A673 (cell line): ENCODE results near the gene TK2. TPM values are rescaled to one million over a fixed set of nuclear protein-coding genes. Genes with fewer than 3 reads are reported as not detected.

Source experiments
- BruUV-seq: library from RNA; stranded (reverse); fragments of 400-500 nt; replicated peaks from 2 replicates; lab custom pipeline; 2021; lab: Mats Ljungman, UMichigan
- CTCF ChIA-PET: fragments of 300-600 bp; sonication (Branson Sonifier 250); formaldehyde crosslinking; loops from one replicate; lab custom pipeline; 2022; ENCODE audit warnings: antibody characterized with exemption; lab: Charles Lee
- POLR2A ChIA-PET: fragments of 300-600 bp; sonication (Branson Sonifier 250); formaldehyde crosslinking; loops from one replicate; lab custom pipeline; 2022; ENCODE audit warnings: antibody characterized with exemption; ENCODE audit not compliant: low non-redundant PET; lab: Charles Lee
- DNase-seq: peaks from one replicate; pipeline ENCODE4 v3.0.0-alpha.2; 2015; ENCODE audit warnings: low spot score
- H3K27ac ChIP-seq: fragments of 200-600 bp; sonication (generic); 2 replicates; pipeline ENCODE4 v1.5.1; 2016; ENCODE audit warnings: mixed run types, low read depth, mild to moderate bottlenecking, mixed read lengths, antibody characterized with exemption, low read length; ENCODE audit not compliant: poor library complexity, severe bottlenecking
- H3K27me3 ChIP-seq: fragments of 200-600 bp; sonication (generic); replicated peaks from 2 replicates; pipeline ENCODE4 v1.6.1; 2017; ENCODE audit warnings: mixed run types, low read depth, mild to moderate bottlenecking, mixed read lengths, antibody characterized with exemption, low read length; ENCODE audit not compliant: insufficient read depth, poor library complexity
- H3K36me3 ChIP-seq: fragments of 200-600 bp; sonication (generic); 2 replicates; pipeline ENCODE4 v1.6.1; 2016; ENCODE audit warnings: mixed run types, mild to moderate bottlenecking, mixed read lengths, antibody characterized with exemption, low read length; ENCODE audit not compliant: insufficient read depth, poor library complexity, severe bottlenecking
- H3K4me1 ChIP-seq: fragments of 200-600 bp; sonication (generic); 2 replicates; pipeline ENCODE4 v1.6.1; 2017; ENCODE audit warnings: mixed run types, mild to moderate bottlenecking, mixed read lengths, antibody characterized with exemption, low read length; ENCODE audit not compliant: insufficient read depth, poor library complexity, severe bottlenecking
- H3K4me3 ChIP-seq: fragments of 200-600 bp; sonication (generic); 2 replicates; pipeline ENCODE4 v1.5.1; 2016; ENCODE audit warnings: low read depth, mixed run types, mild to moderate bottlenecking, mixed read lengths, low read length; ENCODE audit not compliant: poor library complexity, severe bottlenecking
- H3K9me3 ChIP-seq: fragments of 200-600 bp; sonication (generic); 2 replicates; pipeline ENCODE4 v1.6.1; 2016; ENCODE audit warnings: mixed run types, low read depth, mild to moderate bottlenecking, mixed read lengths, antibody characterized with exemption, low read length; ENCODE audit not compliant: poor library complexity, severe bottlenecking
- EZH2 ChIP-seq: fragments of 200-600 bp; sonication (generic); IDR thresholded peaks from 2 replicates; pipeline ENCODE4 v1.6.1; 2017; ENCODE audit warnings: borderline replicate concordance, low read depth, mild to moderate bottlenecking, mixed read lengths, antibody characterized with exemption, low read length; ENCODE audit not compliant: poor library complexity, severe bottlenecking
- intact Hi-C: fragments of 100-400 bp; cut with micrococcal nuclease; formaldehyde crosslinking; loops from one replicate; pipeline ENCODE4 v1.10.0; 2022; ENCODE audit not compliant: unreplicated experiment
- total RNA-seq: library from RNA; stranded (reverse); gene quantifications from 2 replicates; pipeline ENCODE4 v1.2.3, GENCODE V29; 2021
- TF ChIP-seq, protein P1 (sequence below): fragments of 300-800, 200-600 bp; sonication (generic); conservative IDR thresholded peaks from 2 replicates; pipeline ENCODE4 v1.5.1; 2017; ENCODE audit warnings: low read depth, mild to moderate bottlenecking, antibody characterized with exemption, low read length, moderate library complexity, mixed read lengths

Gene TK2
- total RNA-seq, 1 experiment from 2014 or later: 8.2 TPM

DNA sequence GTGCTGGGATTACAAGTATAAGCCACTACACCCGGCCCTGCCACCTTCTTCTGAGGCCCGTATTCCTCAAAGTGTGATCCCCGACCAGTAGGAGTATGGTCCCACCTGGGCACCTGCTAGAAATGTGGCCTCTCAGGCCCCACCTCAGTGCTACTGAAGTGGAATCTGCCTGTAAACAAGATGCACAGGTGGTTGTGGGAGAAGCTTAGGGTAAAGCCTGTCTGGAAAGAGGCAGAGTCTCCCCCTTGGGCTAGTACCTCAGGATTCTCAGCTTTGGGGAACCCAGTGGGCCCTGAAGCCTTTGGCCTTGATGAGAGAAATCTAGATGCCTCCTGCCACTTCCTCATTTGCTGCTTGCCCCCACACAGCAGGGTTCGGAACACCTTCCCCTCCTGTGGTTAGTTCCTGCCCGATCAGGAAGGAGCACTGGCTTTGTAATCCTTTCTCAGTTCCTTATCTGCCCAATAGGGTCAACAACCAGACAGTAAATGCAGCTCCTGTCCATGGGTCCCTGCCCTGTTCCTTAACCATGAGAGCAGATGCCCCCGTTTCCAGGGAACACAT, 25.2 kb downstream of the TK2 start:
- Histone ChIP-seq H3K9me3 (no peaks in the 10 kb centered on the region), H3K4me1 (no peaks in the 10 kb centered on the region), H3K27ac (no peak overlapping the region), H3K36me3 (no peaks in the 10 kb centered on the region), H3K27me3 (no peaks in the 10 kb centered on the region), H3K4me3 (no peak overlapping the region)
- TF ChIP-seq, protein P1, sequence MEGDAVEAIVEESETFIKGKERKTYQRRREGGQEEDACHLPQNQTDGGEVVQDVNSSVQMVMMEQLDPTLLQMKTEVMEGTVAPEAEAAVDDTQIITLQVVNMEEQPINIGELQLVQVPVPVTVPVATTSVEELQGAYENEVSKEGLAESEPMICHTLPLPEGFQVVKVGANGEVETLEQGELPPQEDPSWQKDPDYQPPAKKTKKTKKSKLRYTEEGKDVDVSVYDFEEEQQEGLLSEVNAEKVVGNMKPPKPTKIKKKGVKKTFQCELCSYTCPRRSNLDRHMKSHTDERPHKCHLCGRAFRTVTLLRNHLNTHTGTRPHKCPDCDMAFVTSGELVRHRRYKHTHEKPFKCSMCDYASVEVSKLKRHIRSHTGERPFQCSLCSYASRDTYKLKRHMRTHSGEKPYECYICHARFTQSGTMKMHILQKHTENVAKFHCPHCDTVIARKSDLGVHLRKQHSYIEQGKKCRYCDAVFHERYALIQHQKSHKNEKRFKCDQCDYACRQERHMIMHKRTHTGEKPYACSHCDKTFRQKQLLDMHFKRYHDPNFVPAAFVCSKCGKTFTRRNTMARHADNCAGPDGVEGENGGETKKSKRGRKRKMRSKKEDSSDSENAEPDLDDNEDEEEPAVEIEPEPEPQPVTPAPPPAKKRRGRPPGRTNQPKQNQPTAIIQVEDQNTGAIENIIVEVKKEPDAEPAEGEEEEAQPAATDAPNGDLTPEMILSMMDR: no peak
- no peak for TF ChIP-seq EZH2
- intact Hi-C loops: no loop called here
- no peak for DNase-seq
- no TSS peak for BruUV-seq
- CTCF ChIA-PET: interaction anchor here (0.6 kb wide), 1 partner anchor 13 kb away, joined by 3 read pairs; no protein-coding TSS in a partner anchor
- POLR2A ChIA-PET: no interaction called here

DNA sequence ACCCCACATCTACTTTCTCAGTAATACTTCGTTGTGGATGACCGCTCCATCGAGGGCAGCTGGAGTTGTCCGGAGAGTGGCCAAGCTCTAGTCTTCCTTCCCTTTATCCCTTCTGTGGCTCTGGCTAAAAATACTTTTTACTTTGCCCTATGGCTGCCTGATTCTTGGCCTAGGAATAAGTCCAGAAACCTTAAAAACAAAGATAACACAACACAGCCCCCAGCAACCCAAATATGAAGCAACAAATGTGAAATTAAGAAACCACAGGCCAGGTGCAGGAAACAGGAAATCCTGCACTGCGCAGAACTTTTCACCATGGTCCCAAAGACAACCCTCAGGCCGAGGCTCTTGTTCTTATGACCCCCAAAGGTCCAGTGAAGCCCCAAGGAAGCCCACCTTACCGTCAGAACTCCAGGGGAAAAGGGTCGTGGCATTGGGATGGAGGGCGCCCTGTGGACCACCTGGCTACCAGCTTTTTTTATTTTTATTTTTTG, 26.0 kb downstream of the TK2 start:
- no peaks in the 10 kb centered on the region for H3K9me3 ChIP-seq
- no peaks in the 10 kb centered on the region for H3K27me3 ChIP-seq
- no TSS peak for BruUV-seq
- no peak overlapping the region for H3K4me3 ChIP-seq
- intact Hi-C loops: no loop called here
- POLR2A ChIA-PET: no interaction called here
- H3K4me1 ChIP-seq: no peaks in the 10 kb centered on the region
- no peak for DNase-seq
- H3K36me3 ChIP-seq: no peaks in the 10 kb centered on the region
- CTCF ChIA-PET: no interaction called here
- TF ChIP-seq EZH2: no peak
- TF ChIP-seq, protein P1: no peak
- H3K27ac ChIP-seq: no peak overlapping the region

DNA sequence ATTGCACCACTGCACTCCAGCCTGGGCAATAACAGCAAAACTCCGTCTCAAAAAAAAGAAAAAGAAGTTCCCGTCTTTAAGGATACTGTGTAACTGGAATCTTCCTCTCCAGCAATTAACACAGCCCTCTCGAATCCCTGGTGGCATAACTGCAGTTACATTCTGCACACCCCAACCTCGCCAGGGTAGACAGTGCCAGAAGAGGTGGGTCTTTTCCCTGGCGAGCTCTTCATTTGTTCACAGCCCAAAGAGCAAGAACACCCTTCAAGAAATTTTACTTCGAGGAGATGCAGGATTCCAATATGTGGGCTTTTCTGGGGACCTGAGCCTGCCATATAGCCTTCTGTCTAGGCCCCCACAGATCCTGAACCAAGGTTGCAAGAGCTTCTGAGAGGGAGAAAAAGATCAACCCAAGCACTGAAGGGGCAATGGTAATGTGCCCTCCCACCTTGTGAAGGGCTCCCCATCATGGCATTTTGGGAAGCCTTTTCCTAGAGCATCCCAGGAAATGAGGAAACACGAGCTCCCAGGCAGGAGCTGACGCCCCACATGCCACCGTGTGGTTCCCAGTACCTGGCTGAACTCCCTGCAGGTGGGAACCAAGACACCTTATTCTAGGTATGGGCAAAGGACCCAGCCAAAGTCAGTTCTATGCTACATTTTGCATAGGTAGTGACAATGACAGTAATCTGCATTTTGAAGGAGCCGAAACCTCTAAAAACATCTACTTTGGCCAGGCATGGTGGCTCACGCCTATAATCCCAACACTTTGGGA, 26.9 kb downstream of the TK2 start:
- TF ChIP-seq, protein P1: no peak
- no peak for TF ChIP-seq EZH2
- Histone ChIP-seq H3K27ac (no peak overlapping the region), H3K4me3 (no peak overlapping the region), H3K27me3 (no peaks in the 10 kb centered on the region), H3K9me3 (no peaks in the 10 kb centered on the region), H3K36me3 (no peaks in the 10 kb centered on the region), H3K4me1 (no peaks in the 10 kb centered on the region)
- no TSS peak for BruUV-seq
- ChIA-PET POLR2A (interaction anchor here (0.6 kb wide), 1 partner anchor 10 kb away, joined by 8 read pairs; no protein-coding TSS in a partner anchor), CTCF (no interaction called here)
- no peak for DNase-seq
- intact Hi-C loops: no loop called here
